Measurements from ENCODE around the gene HEBP2.

DNA sequence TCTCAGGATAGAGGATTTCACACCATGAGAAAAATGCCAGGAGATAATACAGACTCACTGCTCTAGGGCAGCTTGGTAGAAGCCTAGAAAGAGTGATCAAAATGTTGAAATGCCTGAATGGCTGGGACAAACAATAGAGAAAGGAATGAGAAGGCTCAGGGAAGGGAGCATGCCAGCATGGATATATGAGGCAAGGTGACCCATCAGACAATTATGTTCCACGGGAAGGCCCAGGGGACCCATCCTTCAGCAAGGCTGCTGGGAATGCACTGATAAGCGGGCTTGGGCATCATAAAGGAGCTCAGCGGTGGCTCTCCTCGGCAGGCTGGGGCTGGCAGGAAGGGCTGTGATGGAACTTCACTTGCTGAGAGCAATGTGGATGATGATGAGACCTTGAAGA, 12.2 kb downstream of the HEBP2 start:
- TF ChIP-seq POLR2A (IDR thresholded peaks at IDR 0.05), result no peak
- TF ChIP-seq, protein P1, sequence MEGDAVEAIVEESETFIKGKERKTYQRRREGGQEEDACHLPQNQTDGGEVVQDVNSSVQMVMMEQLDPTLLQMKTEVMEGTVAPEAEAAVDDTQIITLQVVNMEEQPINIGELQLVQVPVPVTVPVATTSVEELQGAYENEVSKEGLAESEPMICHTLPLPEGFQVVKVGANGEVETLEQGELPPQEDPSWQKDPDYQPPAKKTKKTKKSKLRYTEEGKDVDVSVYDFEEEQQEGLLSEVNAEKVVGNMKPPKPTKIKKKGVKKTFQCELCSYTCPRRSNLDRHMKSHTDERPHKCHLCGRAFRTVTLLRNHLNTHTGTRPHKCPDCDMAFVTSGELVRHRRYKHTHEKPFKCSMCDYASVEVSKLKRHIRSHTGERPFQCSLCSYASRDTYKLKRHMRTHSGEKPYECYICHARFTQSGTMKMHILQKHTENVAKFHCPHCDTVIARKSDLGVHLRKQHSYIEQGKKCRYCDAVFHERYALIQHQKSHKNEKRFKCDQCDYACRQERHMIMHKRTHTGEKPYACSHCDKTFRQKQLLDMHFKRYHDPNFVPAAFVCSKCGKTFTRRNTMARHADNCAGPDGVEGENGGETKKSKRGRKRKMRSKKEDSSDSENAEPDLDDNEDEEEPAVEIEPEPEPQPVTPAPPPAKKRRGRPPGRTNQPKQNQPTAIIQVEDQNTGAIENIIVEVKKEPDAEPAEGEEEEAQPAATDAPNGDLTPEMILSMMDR (IDR thresholded peaks at IDR 0.05), result no peak

Data from right lobe of liver (tissue), 4 donors.